Pancreas (tissue), 10 donors: ENCODE results near the gene C1RL. TPM values are rescaled to one million over a fixed set of nuclear protein-coding genes. Genes with fewer than 3 reads are reported as not detected.

Experiments
- ATAC-seq, 4 donors: fragments of 200-7000 bp; cut with Tn5 transposase; one replicate each; pipeline versions ENCODE4 v1.8.0 to v1.9.1; 2020; ENCODE audit warnings: mild to moderate bottlenecking in 4 of 4, moderate library complexity in 4 of 4
- DNase-seq, 6 donors: peaks; one replicate each; pipeline ENCODE4 v3.0.0-alpha.2; 2020
- FAIRE-seq: peaks from 2 replicates; lab custom pipeline; 2012; peaks lifted over from hg19 to GRCh38; lab: Jason Lieb, UNC
- H3K27ac ChIP-seq, 4 donors: fragments of 200-600 bp; sonication (generic); 1 replicate in 3 of 4; 2 replicates in 1 of 4; pipeline versions ENCODE4 v1.5.0 to v1.8.0; 2020
- H3K27me3 ChIP-seq, 4 donors: fragments of 200-600 bp; one replicate each; pipeline ENCODE4 v1.8.0; 2021
- H3K36me3 ChIP-seq, 3 donors: fragments of 200-600 bp; sonication (generic) in 1 of 3; one replicate each; pipeline versions ENCODE4 v1.5.0 to v1.8.0; 2020 to 2021
- H3K4me1 ChIP-seq, 3 donors: fragments of 200-600 bp; one replicate each; pipeline ENCODE4 v1.8.0; 2021
- H3K4me3 ChIP-seq, 4 donors: fragments of 200-600 bp; sonication (generic) in 2 of 4; one replicate each; pipeline versions ENCODE4 v1.5.0 to v1.8.0; 2020 to 2021
- H3K9me3 ChIP-seq, 4 donors: fragments of 200-600 bp; one replicate each; pipeline ENCODE4 v1.8.0; 2021
- WGBS, 2 donors: extraction: QIAGEN DNeasy Blood & Tissue Kit; methylation state at CpG; one replicate each; pipeline ENCODE4 v1.1.7; 2013; 5-methylcytosine and 5-hydroxymethylcytosine counted together
- intact Hi-C, 3 donors: fragments of 100-400 bp; cut with DNase I; formaldehyde crosslinking; loops; one replicate each; pipeline versions ENCODE4 v1.11.1 to v1.14.2; 2022
- polyA plus RNA-seq, 2 donors: library from polyadenylated mRNA; stranded (reverse); fragments of 200-250 nt; gene quantifications; one replicate each; pipeline ENCODE4 v1.2.3, GENCODE V29; 2013
- total RNA-seq, 6 donors: library from RNA; stranded (reverse); fragmentation: NEBNext Ultra II Directional in 4 of 6; extraction: Animal tissue kit (Norgen Biotek cat#: 25700) in 4 of 6; gene quantifications; one replicate each; pipeline versions ENCODE4 v1.2.1 to v1.2.4, GENCODE V29; 2021 to 2023
- TF ChIP-seq, protein P1 (sequence below), 4 donors: fragments of 200-600 bp; sonication (generic) in 3 of 4; IDR thresholded peaks; one replicate each; pipeline versions ENCODE4 v1.5.0 to v1.8.0; 2021; ENCODE audit warnings: antibody characterized with exemption in 4 of 4
- donor health status: healthy with polysubstance abuse.
- donor health status: DM: no; HTN: no; CAD: no; lungs with moderate emphysema.
- donor health status: DM: no; HTN: no; CAD: no.
- donor health status: control.
- donor health status: control.
- donor health status: Bipolar disorder and iron deficiency.
- donor health status: DM: yes; HTN: yes; CAD: no.
- donor health status: DM: no; HTN: no; CAD: no.
- donor health status: DM: no; HTN: no; CAD: no.
- donor health status: DM: yes; HTN: yes; CAD: no.

Gene C1RL
- total and polyA plus RNA-seq, 8 donors, result 36.5 to 60.5 (median 44.7) TPM

DNA sequence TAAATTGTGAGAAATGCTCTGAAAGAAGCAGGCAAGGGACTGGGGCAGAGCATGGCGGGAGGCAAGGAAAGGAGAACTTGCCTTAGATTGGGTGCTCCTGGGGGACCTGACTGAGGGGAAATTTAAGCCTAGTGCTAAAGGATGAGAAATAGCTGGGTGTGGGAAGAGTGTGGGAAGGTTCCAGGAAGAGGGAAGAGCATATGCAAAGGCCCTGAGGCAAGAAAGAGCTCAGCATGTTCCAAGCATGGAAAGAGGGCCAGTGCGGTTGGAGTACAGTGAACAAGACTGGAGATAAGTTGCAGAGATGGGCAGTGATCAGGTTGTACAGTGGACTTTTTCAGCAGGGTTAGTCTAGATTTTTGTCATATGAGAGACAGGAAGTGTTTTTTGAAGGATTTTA is 30.2 kb upstream of the C1RL start:
- peaks cover 0 to 13% (median 0%) of the 10 kb centered on the region in 3 donors for H3K36me3 ChIP-seq
- intact Hi-C loops, result no loop called here
- no peak for ATAC-seq
- no peak overlapping the region for H3K27ac ChIP-seq
- no peak for FAIRE-seq
- H3K4me1 ChIP-seq, result no peaks in the 10 kb centered on the region
- DNase-seq, result no peak
- TF ChIP-seq, protein P1, sequence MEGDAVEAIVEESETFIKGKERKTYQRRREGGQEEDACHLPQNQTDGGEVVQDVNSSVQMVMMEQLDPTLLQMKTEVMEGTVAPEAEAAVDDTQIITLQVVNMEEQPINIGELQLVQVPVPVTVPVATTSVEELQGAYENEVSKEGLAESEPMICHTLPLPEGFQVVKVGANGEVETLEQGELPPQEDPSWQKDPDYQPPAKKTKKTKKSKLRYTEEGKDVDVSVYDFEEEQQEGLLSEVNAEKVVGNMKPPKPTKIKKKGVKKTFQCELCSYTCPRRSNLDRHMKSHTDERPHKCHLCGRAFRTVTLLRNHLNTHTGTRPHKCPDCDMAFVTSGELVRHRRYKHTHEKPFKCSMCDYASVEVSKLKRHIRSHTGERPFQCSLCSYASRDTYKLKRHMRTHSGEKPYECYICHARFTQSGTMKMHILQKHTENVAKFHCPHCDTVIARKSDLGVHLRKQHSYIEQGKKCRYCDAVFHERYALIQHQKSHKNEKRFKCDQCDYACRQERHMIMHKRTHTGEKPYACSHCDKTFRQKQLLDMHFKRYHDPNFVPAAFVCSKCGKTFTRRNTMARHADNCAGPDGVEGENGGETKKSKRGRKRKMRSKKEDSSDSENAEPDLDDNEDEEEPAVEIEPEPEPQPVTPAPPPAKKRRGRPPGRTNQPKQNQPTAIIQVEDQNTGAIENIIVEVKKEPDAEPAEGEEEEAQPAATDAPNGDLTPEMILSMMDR (IDR thresholded peaks at IDR 0.05), result no peak
- no peaks in the 10 kb centered on the region for H3K9me3 ChIP-seq
- 95 to 97% methylated on average over 2 of the region's 2 CpGs for WGBS, 2 donors
- no peak overlapping the region for H3K4me3 ChIP-seq
- H3K27me3 ChIP-seq, result no peaks in the 10 kb centered on the region

DNA sequence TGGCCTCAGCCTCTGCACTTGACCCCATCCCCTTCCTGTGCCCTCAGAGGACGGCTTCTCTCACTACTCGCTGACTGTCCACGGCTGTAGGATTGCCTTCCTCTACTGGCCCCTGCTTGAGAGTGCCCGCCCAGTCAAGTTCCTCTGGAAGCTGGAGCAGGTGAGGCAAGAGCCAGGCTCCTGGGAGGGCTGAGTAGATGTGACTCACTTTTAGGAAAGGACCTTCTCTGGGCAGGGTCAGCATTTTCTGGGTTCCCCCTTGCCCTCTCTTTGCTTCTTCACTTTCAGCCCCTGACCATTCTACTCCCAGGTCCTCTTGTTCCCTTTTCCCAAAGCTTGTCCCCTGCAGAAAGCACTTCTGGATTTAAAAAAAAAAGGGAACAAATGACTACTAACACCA is 28.9 kb upstream of the C1RL start:
- 82 to 94% methylated on average over 4 of the region's 4 CpGs for WGBS, 2 donors
- ATAC-seq (no peak), FAIRE-seq (no peak), DNase-seq (no peak)
- TF ChIP-seq, protein P1 (IDR thresholded peaks at IDR 0.05), result no peak
- intact Hi-C loops, result no loop called here
- H3K4me1 ChIP-seq, result no peaks in the 10 kb centered on the region
- no peak overlapping the region for H3K27ac ChIP-seq
- H3K27me3 ChIP-seq, result no peaks in the 10 kb centered on the region
- no peaks in the 10 kb centered on the region for H3K9me3 ChIP-seq
- no peak overlapping the region for H3K4me3 ChIP-seq
- H3K36me3 ChIP-seq, result peaks cover 0 to 13% (median 0%) of the 10 kb centered on the region in 3 donors

DNA sequence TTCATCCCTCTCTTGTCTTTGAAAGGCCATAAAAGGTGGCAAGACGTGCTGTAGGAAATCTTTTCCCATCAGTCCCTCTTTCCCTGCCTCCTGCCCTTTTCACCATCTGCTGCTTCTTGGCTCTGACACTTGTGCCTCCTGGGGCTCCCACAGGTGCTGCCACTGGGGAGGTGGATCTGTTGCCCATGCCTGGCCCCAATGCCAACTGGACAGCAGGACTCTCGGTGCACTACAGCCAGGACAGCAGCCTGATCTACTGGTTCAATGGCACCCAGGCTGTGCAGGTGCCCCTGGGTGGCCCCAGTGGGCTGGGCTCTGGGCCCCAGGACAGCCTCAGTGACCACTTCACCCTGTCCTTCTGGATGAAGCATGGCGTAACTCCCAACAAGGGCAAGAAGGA is 27.7 kb upstream of the C1RL start:
- H3K27me3 ChIP-seq, result no peaks in the 10 kb centered on the region
- WGBS, 2 donors, result 88 to 89% methylated on average over 3 of the region's 3 CpGs

DNA sequence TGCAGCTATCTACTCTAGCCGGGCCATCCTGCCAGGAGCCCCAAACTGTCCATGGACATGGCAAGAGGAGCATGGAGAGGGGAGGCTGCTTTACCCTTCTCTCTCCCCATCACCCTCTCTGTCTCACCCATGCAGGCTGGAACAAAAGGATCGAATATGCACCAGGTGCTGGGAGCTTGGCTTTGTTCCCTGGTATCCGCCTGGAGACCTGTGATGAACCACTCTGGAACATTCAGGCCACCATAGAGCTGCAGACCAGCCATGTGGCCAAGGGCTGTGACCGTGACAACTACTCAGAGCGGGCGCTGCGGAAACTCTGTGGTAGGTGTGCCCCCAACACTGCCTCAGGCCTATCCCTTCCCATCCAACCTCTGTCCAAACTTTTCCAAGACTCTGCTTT is 27.1 kb upstream of the C1RL start:
- FAIRE-seq, result no peak
- intact Hi-C loops, result no loop called here
- no peak for ATAC-seq
- no peak overlapping the region for H3K27ac ChIP-seq
- no peak for DNase-seq
- peaks cover 0 to 10% (median 0%) of the 10 kb centered on the region in 3 donors for H3K36me3 ChIP-seq
- H3K4me3 ChIP-seq, result no peak overlapping the region
- WGBS, 2 donors, result 88 to 89% methylated on average over 7 of the region's 7 CpGs
- H3K9me3 ChIP-seq, result no peaks in the 10 kb centered on the region
- no peaks in the 10 kb centered on the region for H3K27me3 ChIP-seq
- TF ChIP-seq, protein P1 (IDR thresholded peaks at IDR 0.05), result no peak
- H3K4me1 ChIP-seq, result no peaks in the 10 kb centered on the region

More for the DNA sequence above, 27.7 kb upstream of the C1RL start:
- intact Hi-C loops, result no loop called here
- Histone ChIP-seq H3K27ac (no peak overlapping the region), H3K9me3 (no peaks in the 10 kb centered on the region), H3K4me1 (no peaks in the 10 kb centered on the region), H3K36me3 (peaks cover 0 to 10% (median 0%) of the 10 kb centered on the region in 3 donors), H3K4me3 (no peak overlapping the region)
- no peak for FAIRE-seq
- no peak for DNase-seq
- ATAC-seq, result no peak
- TF ChIP-seq, protein P1 (IDR thresholded peaks at IDR 0.05), result no peak

DNA sequence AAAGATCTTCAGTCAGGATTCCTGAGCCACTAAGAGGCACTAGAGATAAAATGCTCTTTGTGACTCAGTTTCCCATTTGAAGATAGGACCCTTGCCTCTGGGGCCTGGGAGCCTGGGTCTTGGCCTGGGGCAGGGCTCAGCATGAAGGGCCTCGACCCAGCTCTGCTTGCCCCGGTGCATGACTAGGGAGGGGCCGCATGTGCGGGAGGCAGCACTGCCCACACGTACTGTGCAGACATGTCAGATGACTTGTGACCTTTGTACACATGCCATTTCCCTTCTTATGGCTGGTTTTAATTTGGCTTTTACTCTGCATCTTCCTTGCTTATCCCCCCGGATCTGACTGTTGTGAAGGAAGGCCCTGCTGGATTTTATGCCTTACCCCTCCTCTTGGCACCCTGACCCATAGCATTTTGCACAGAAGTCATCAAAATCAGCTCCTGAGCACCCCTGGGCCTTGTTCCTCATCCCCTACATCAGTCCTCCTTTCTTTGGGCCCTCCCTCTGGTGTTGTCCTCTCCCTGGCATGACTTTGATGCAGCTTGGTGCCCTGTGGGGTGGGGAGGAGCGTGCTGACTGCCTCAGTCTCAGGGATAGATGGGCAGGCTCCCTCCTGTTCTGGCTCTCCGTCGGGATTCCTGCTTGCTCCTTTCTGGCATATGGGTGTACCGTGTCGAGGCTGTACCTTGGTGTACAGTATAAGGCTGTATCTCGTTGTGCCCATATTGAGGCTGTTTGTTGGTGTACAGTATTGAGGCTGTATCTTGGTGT is 25.6 kb upstream of the C1RL start:
- 84 to 88% methylated on average over 12 of the region's 12 CpGs for WGBS, 2 donors
- ATAC-seq, result no peak
- H3K4me3 ChIP-seq, result no peak overlapping the region
- H3K9me3 ChIP-seq, result no peaks in the 10 kb centered on the region
- H3K4me1 ChIP-seq, result peaks cover 0 to 1% (median 0%) of the 10 kb centered on the region in 3 donors
- DNase-seq, result no peak
- no peak overlapping the region for H3K27ac ChIP-seq
- intact Hi-C loops, result no loop called here
- H3K27me3 ChIP-seq, result no peaks in the 10 kb centered on the region
- TF ChIP-seq, protein P1 (IDR thresholded peaks at IDR 0.05), result no peak
- no peak for FAIRE-seq
- peaks cover 0 to 10% (median 0%) of the 10 kb centered on the region in 3 donors for H3K36me3 ChIP-seq
